Uterus (tissue), 4 donors: ENCODE data around the gene NRXN3. TPM values are rescaled to one million over a fixed set of nuclear protein-coding genes. Genes with fewer than 3 reads are reported as not detected.

Source experiments
- DNase-seq, 2 donors: peaks; one replicate each; pipeline ENCODE4 v3.0.0-alpha.2; 2019 to 2020
- H3K27ac ChIP-seq, 2 donors: fragments of 200-600 bp; sonication (generic); 1 replicate in 1 of 2; 2 replicates in 1 of 2; pipeline ENCODE4 v1.5.1; 2016 to 2018
- H3K27me3 ChIP-seq, 2 donors: fragments of 200-600 bp; sonication (generic); one replicate each; pipeline ENCODE4 v1.5.1; 2018 to 2019; ENCODE audit warnings: control low read depth in 1 of 2
- H3K36me3 ChIP-seq, 2 donors: fragments of 200-600 bp; sonication (generic); one replicate each; pipeline ENCODE4 v1.5.1; 2019; ENCODE audit warnings: control low read depth in 1 of 2
- H3K4me1 ChIP-seq, 2 donors: fragments of 200-600 bp; sonication (generic); one replicate each; pipeline ENCODE4 v1.5.1; 2018 to 2019; ENCODE audit warnings: control low read depth in 1 of 2
- H3K4me3 ChIP-seq, 2 donors: fragments of 200-600 bp; sonication (generic); 1 replicate in 1 of 2; 2 replicates in 1 of 2; pipeline ENCODE4 v1.5.1; 2018 to 2019; ENCODE audit warnings: mild to moderate bottlenecking in 1 of 2
- H3K9me3 ChIP-seq, 2 donors: fragments of 200-600 bp; sonication (generic); one replicate each; pipeline ENCODE4 v1.5.1; 2019; ENCODE audit warnings: control low read depth in 1 of 2
- CTCF ChIP-seq, 4 experiments: fragments of 200-600 bp in 2 of 4; fragments of 450-650 bp in 2 of 4; sonication (generic) in 2 of 4; IDR thresholded peaks; one replicate each; pipeline ENCODE4 v1.5.1; 2016 to 2019; ENCODE audit warnings: antibody characterized with exemption in 4 of 4, mild to moderate bottlenecking in 2 of 4, moderate library complexity in 1 of 4
- POLR2A ChIP-seq, 2 donors: fragments of 450-650 bp; IDR thresholded peaks; one replicate each; pipeline ENCODE4 v1.6.1; 2016; ENCODE audit warnings: antibody characterized with exemption in 2 of 2, mild to moderate bottlenecking in 1 of 2, moderate library complexity in 1 of 2
- intact Hi-C: fragments of 100-400 bp; cut with DNase I; formaldehyde crosslinking; loops from one replicate; pipeline ENCODE4 v1.15.1; 2023; ENCODE audit warnings: low total_unique reads
- total RNA-seq, 4 donors: library from RNA; depleted of rRNA in 3 of 4; stranded (reverse); fragments of >200 nt in 3 of 4; gene quantifications; one replicate each; pipeline versions ENCODE4 v1.1.0 to v1.2.4, GENCODE V29; 2014 to 2023
- donor health status: DM: yes; HTN: yes; CAD: no.

The NRXN3 gene
- total RNA-seq, 4 donors from 2014 or later: 2.9 to 17.0 (median 4.4) TPM

DNA sequence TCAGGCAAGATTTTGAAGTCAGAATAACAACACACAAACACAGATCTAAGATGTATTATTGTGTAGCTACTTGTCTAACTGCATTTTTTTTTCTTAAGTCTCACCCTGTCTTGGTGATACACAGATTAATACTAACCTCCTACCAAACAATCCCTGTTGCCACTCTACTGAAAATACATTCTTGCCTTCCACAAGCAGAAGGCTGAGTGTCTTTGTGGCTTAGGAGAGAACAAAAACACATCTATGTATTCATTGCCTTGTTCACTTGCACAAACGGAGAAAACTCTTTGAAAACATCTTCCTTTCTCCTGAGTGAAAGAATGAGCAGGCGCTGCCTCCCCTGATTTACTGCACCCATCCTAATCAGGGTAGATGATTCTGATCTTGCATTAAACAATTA lies 1398.9 kb downstream of the NRXN3 start:
- DNase-seq: no peak
- intact Hi-C loops: no loop called here
- Histone ChIP-seq H3K4me1 (no peaks in the 10 kb centered on the region), H3K36me3 (no peaks in the 10 kb centered on the region), H3K4me3 (no peak overlapping the region), H3K27ac (no peak overlapping the region), H3K9me3 (no peaks in the 10 kb centered on the region), H3K27me3 (no peaks in the 10 kb centered on the region)
- TF ChIP-seq CTCF (IDR thresholded peaks at IDR 0.05) (no peak), POLR2A (IDR thresholded peaks at IDR 0.05) (no peak)

DNA sequence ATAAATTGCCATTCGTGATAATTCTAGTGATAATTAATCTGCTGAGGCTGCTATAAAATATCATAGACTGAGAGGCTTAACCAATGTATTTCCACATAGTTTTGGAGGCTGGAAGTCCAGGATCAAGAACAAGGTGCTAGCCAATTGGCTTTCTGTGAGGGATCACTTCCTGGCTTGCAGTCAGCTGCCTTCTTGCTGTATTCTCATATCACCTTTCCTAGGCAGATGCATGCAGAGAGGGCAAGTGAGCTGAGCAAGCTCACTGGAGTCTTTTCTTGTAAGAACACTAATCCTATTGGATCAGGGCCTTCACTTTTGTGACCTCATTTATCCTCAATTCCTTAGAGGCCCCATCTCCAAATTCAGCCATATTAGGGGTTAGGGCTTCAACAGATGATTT lies 1400.5 kb downstream of the NRXN3 start:
- no peaks in the 10 kb centered on the region for H3K4me1 ChIP-seq
- H3K9me3 ChIP-seq: no peaks in the 10 kb centered on the region
- no peaks in the 10 kb centered on the region for H3K27me3 ChIP-seq
- TF ChIP-seq CTCF (IDR thresholded peaks at IDR 0.05) (no peak), POLR2A (IDR thresholded peaks at IDR 0.05) (no peak)
- H3K36me3 ChIP-seq: no peaks in the 10 kb centered on the region
- no peak overlapping the region for H3K27ac ChIP-seq
- DNase-seq: no peak
- intact Hi-C loops: no loop called here
- no peak overlapping the region for H3K4me3 ChIP-seq

DNA sequence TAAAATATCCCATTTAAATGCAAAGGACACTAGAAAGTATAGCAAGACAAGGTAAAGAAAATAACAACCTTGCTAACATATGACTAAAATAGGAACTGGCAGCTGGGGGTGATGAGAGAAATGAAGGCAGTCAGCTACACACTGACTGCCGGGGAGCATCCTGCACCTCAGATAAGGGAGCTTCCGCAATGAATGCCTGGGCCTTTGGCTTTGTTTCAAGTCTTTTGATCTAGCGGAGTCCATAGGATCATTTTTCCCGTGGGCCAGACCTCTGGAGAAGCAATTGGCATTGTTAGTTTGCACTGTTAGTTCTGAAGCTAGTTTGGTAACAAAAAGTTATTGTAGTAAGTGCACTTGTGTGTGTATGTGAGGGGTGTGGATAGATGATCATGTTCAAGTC lies 1401.2 kb downstream of the NRXN3 start:
- no peak for DNase-seq
- Histone ChIP-seq H3K27ac (no peak overlapping the region), H3K36me3 (no peaks in the 10 kb centered on the region), H3K9me3 (no peaks in the 10 kb centered on the region), H3K4me3 (no peak overlapping the region), H3K27me3 (no peaks in the 10 kb centered on the region), H3K4me1 (no peaks in the 10 kb centered on the region)
- TF ChIP-seq POLR2A (IDR thresholded peaks at IDR 0.05) (no peak), CTCF (IDR thresholded peaks at IDR 0.05) (no peak)
- intact Hi-C loops: no loop called here

GRCh38 chr14:79573486-79573885 lies 1403.3 kb downstream of the NRXN3 start:
- no peak for TF ChIP-seq CTCF (IDR thresholded peaks at IDR 0.05)
- no peak for TF ChIP-seq POLR2A (IDR thresholded peaks at IDR 0.05)
- no peak overlapping the region for H3K4me3 ChIP-seq
- H3K27me3 ChIP-seq: no peaks in the 10 kb centered on the region
- H3K4me1 ChIP-seq: no peaks in the 10 kb centered on the region
- no peak overlapping the region for H3K27ac ChIP-seq
- intact Hi-C loops: no loop called here
- DNase-seq: no peak
- H3K9me3 ChIP-seq: no peaks in the 10 kb centered on the region
- no peaks in the 10 kb centered on the region for H3K36me3 ChIP-seq

DNA sequence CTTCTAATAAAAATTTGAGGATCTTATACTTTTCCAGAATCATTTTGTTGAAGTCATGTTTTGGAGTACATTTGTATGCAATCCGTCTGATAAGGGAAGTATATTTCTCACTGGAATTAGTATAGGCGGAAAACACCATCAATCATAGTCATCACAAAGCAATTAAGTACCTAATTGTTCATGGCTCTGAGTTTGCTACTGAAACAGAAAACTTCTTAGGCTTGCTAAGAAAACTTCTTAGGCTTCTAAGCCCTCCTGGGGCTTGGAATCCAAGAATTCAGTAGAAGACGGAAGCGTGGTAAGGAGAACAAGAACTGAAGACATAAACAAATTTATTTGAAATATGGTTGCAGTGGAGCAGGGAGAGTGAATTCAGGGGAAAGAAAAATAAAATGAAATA lies 1404.9 kb downstream of the NRXN3 start:
- Histone ChIP-seq H3K4me1 (no peaks in the 10 kb centered on the region), H3K27me3 (no peaks in the 10 kb centered on the region), H3K27ac (no peak overlapping the region), H3K9me3 (no peaks in the 10 kb centered on the region), H3K4me3 (no peak overlapping the region), H3K36me3 (no peaks in the 10 kb centered on the region)
- no peak for TF ChIP-seq POLR2A (IDR thresholded peaks at IDR 0.05)
- DNase-seq: no peak
- intact Hi-C loops: no loop called here

- no peaks in the 10 kb centered on the region for H3K27me3 ChIP-seq
- no peak overlapping the region for H3K4me3 ChIP-seq
- no peaks in the 10 kb centered on the region for H3K36me3 ChIP-seq
- no peaks in the 10 kb centered on the region for H3K4me1 ChIP-seq
- intact Hi-C loops: no loop called here
- DNase-seq: no peak
- no peaks in the 10 kb centered on the region for H3K9me3 ChIP-seq
- TF ChIP-seq CTCF (IDR thresholded peaks at IDR 0.05) (no peak), POLR2A (IDR thresholded peaks at IDR 0.05) (no peak)
- no peak overlapping the region for H3K27ac ChIP-seq
These were observed 1406.3 kb downstream of the NRXN3 start for GRCh38 chr14:79576424-79576823.
